ENCODE data around the gene ZDHHC6.
"Not testable (repeated sequence)": the region's sequence is repeated elsewhere in the genome, so short reads cannot be mapped to it uniquely, and the experiment has no call there.

ZDHHC6 gene

DNA sequence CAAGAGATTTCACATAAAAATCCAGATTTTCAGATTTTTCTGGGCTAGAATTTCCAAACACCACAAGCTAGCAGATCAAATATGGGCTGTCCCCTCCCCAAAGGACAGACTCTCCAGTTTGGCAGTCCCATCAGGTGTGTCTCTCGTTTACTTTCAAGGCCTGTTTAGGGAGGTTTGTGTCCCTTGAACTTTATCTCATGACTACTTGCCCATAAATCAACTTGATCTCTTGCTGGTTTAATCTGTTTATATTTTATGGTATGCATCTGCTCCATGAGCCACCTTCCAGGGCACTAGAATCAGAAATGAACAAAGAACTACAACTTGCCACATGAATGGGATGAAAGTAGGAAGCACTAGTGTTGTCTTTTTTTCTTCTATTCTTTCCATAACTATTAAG, 5.2 kb downstream of the ZDHHC6 start:
- DNase-seq: no peak

DNA sequence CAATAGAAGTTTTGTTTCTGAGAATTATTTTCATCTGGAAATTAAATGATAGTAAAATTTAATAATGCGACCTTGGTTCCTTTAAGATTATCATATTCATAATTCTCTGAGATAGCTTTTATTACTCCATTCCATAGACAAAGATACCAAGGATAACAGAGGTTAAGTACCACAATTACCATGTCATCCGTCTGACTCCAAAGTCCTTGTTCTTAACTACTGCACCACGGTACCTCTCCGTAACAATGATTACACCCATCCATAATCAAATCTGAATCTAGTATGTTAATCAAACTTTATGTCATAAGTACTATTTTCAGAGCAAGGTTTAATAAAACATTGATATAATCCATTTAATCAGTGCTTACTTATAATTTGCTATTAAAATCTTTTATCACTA, 8.4 kb downstream of the ZDHHC6 start:
- no peak for DNase-seq

GRCh38 chr10:112434988-112435619, 11.6 kb downstream of the ZDHHC6 start:
- no peak for DNase-seq

DNA sequence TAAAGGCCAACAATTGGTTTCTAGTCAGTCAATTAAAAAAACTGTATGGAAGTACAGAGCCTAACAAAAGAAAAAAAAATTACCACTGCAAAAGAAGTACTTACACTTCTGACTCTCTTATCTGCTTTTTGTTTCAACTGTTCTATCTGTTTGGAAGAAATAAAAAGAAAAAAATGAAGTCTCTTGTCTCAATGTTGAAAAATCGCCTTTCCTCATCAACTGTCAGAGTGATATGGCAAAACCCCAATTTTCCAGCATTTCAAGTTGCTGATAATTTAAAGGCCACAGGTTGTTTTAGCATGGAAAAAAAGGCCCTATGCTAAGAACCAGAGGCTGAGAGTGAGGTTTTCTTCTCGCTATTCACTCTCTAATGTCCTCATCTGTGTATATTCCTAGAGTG, 13.6 kb downstream of the ZDHHC6 start:
- no peak for DNase-seq

- DNase-seq: no peak
Measured at GRCh38 chr10:112429654-112430230, 17.0 kb downstream of the ZDHHC6 start.

DNA sequence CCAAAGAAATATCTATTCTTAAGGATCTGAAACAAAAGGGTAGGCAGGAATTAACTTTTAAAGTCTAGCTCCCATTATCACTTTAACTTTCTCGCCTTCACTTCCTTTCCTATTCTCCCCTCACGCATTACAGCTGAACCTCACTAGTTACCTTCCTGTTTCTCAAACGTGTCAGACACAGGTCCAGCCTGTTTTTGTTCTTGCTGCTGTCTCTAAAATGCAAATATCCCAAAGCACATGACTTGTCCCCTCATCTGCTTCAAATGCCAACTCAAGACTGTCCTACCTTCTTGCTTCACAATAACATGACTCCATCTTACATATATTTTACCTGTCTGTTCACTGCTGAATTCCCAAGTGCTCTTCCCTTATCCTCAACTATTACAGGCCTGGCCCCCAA, 17.6 kb downstream of the ZDHHC6 start:
- DNase-seq: no peak

- DNase-seq: no peak
Measured at GRCh38 chr10:112426111-112426510, 20.6 kb downstream of the ZDHHC6 start.

DNA sequence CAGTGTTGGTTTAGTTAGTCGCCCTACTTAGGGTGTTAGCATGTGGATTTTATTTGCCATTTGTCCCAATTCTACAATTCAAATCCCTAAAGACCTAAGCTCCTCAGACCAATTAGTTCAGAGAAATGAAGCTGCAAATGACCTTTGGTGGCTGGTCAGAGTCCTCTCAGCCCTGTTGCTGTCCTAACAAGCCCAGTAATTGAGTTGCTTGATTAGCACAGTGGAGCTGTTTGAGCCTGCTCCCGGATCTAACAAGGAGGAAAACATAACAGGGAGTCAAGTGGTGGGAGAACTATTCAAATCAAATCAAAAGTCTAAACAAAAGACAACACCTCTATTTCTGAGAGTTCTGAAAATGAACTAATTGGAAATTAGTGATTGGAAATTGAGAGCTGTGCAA, 22.1 kb downstream of the ZDHHC6 start:
- no peak for DNase-seq

DNA sequence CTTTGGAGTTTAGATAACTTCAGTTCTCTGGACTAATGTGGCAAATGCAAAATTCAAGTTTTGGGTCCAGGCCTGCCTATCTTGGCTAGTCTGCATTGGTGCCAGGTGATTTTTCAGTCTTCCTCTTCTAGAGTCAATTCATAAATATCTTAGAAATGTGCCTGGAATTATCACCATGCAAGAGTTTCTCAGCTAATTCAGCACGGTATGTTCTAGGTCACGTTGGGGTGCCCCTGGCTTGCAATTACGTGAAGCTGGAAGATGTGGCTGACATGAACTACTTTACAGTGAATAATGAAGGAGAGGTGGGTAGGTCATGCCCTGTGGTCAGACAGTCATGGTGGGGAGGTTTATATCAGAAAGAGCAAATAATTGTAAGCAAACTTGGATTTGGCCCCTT, 25.0 kb downstream of the ZDHHC6 start:
- no peak for DNase-seq

- DNase-seq: no peak
Measured at GRCh38 chr10:112412696-112413095, 34.0 kb downstream of the ZDHHC6 start.

- no peak for DNase-seq
Measured at GRCh38 chr10:112409755-112410154, 37.0 kb downstream of the ZDHHC6 start.

DNA sequence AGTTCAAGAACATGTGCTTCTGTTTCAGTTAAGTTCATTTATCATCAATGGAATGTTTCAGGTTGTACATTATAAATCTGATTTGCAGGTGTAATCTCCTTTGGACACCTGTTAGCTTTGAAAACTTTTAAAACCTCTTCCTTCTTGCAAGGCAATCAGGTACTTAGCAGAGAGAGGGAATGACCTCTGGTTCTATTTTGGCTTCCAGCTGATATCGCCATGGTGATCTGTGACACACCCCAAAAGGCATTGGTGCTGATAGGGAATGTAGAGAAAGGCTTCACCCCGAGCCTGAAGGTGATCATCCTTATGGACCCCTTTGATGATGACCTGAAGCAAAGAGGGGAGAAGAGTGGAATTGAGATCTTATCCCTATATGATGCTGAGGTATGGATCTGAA, 37.4 kb downstream of the ZDHHC6 start:
- DNase-seq: no peak

- no peak for DNase-seq
Measured at GRCh38 chr10:112407696-112408095, 39.0 kb downstream of the ZDHHC6 start.

- DNase-seq: not testable (repeated sequence)
Measured at GRCh38 chr10:112406806-112407205, 39.9 kb downstream of the ZDHHC6 start.

DNA sequence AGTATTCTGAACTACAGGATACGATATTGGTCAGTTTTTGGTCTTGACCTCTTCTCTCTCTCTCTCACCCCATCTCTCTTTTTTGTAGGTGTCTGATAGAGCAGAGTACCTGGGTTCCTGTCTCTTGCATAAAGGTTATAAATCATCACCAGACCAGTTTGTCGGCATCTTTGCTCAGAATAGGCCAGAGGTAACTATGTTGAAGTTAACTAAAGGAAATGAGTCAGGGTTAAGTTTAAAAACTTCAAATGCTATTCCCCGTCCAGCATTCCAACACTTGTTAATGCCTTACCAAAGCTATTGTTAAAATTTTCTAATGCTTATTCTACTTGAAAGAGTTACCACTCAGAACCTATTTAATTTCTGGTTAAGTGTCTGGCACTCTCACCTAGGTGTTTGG, 42.1 kb downstream of the ZDHHC6 start:
- DNase-seq: no peak

DNA sequence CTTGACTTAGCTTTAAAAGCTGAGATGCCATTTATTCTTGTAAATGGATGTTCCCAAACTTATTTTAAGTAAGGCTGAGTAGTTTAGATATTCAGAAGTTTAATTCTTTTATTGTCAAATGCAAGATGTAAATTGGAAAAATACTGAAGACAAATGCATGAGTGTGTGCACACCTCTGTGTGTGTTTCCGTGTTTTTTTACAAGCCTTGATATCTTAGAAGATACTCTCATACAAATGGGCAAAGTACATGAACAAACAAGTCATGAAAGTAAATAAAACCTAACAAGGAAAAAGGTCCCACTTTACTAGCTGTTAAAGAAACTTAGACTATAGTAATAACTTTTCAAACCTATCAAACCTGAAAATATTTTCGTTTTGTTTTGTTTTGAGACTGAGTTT, 43.8 kb downstream of the ZDHHC6 start:
- DNase-seq: no peak

DNA sequence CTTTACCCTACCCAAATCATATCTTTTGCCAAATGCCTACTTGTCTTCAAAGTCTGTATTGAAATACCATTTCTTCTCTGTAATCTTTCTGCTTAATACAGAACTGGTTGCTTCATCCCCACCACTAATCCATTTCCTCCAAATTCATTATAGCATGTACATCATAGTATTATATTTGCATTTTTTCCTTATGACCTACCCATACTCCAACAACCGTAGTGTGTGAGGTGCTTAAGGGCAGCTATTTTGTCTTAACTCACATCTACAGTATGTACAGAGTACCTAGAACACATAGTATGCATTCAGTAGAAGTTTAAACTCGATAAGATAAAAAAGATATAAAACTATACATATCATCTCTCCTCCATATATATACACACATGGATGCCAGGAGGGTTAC, 49.1 kb downstream of the ZDHHC6 start:
- no peak for DNase-seq

- no peak for DNase-seq
Measured at GRCh38 chr10:112395809-112396530, 50.7 kb downstream of the ZDHHC6 start.

GRCh38 chr10:112394475-112394875, 52.2 kb downstream of the ZDHHC6 start:
- no peak for DNase-seq

GRCh38 chr10:112393827-112394226, 52.9 kb downstream of the ZDHHC6 start:
- DNase-seq: no peak

DNA sequence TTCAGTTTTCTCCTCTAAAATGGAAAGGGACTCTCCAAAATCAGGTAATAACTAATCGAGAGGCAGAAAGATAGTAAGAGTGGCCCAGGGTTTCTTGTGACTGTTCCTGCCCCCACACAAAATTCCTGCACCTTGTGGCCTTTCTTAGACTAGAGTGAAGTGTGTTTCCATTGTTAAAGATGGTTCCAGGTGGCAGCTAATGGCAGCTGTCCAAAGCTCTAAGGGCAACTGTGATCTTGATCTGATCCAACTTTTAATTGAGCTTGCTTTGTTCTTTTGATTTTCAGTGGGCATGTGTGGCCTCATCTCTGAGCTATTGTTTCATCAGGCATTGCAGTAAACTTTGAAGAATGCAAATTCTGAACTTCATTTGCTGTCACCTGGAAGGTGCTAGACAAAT, 53.4 kb downstream of the ZDHHC6 start:
- no peak for DNase-seq

- DNase-seq: no peak
Measured at GRCh38 chr10:112390125-112390703, 56.5 kb downstream of the ZDHHC6 start.

GRCh38 chr10:112389271-112389822, 57.4 kb downstream of the ZDHHC6 start:
- no peak for DNase-seq

- DNase-seq: no peak
Measured at GRCh38 chr10:112388548-112388947, 58.2 kb downstream of the ZDHHC6 start.
